Stimulated activated CD4-positive, alpha-beta T cell treated with anti-CD3 and anti-CD28 coated beads, Interleukin-2, amount 100 ng/mL, for 4 hours (primary cell): ENCODE results near the gene SCTR.
"Not testable (repeated sequence)": the region's sequence is repeated elsewhere in the genome, so short reads cannot be mapped to it uniquely, and the experiment has no call there.

ENCODE experiments used
- DNase-seq: peaks from one replicate; pipeline ENCODE4 v3.0.0-alpha.2; 2020; ENCODE audit warnings: low read depth

Gene SCTR

DNA sequence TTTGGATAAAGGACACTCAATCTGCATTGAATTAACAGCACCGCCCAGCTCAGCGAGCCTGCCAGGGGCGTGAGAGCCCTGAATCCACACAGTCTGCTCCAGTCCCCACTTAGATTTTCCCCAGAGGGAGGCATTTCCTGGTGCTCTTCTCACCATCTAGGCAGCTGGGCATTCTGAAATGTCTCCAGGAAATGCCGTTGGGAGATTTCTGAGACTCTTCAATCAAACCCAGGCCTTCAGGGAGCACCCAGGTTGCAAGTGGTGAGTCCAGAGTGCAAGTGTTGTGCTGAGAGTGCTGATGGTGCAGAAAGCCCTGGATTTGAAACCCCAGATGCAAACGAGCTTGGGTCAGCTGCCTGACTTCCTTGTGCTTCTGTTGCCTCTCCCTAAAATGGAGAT, 116.1 kb downstream of the SCTR start:
- no peak for DNase-seq

DNA sequence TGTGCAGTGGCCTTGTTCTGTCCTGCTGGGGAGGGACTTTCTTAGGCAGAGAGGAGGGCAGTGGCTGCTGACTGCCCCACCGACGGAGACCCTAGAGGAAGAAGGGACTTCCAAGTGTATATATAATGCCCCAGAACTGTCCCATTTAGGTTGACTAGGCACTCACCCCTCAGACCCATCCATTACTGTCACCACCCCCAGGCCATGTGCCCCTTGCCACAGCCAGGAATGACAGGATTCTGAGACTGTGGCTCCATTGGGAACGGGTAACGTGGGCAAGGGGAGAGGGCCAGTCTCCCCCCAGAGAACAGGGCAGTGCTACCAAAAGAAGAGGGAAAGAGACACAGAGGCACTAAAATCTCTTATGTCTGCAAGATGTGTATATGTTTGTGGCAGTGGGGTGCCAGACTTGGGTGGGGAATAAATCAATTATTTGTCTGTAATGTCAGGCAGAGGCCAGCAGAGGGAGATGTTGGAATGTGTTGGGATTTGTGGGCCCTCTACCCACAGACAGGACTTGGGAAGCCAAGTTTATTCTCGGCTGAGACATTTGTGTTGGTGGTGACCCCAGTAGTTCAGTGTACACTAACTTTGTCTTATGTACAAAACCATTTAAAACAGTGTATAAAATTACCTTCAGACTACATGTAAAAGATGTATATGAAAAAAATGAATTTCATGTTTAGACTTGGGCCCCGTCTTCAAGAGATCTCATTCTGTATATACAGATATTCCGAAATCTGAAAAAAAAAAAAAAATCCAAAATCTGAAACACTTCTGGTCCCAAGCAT, 116.7 kb downstream of the SCTR start:
- no peak for DNase-seq

- no peak for DNase-seq
These were observed 119.1 kb downstream of the SCTR start for GRCh38 chr2:119405151-119405550.

- DNase-seq: not testable (repeated sequence)
These were observed 120.7 kb downstream of the SCTR start for GRCh38 chr2:119403618-119404017.

DNA sequence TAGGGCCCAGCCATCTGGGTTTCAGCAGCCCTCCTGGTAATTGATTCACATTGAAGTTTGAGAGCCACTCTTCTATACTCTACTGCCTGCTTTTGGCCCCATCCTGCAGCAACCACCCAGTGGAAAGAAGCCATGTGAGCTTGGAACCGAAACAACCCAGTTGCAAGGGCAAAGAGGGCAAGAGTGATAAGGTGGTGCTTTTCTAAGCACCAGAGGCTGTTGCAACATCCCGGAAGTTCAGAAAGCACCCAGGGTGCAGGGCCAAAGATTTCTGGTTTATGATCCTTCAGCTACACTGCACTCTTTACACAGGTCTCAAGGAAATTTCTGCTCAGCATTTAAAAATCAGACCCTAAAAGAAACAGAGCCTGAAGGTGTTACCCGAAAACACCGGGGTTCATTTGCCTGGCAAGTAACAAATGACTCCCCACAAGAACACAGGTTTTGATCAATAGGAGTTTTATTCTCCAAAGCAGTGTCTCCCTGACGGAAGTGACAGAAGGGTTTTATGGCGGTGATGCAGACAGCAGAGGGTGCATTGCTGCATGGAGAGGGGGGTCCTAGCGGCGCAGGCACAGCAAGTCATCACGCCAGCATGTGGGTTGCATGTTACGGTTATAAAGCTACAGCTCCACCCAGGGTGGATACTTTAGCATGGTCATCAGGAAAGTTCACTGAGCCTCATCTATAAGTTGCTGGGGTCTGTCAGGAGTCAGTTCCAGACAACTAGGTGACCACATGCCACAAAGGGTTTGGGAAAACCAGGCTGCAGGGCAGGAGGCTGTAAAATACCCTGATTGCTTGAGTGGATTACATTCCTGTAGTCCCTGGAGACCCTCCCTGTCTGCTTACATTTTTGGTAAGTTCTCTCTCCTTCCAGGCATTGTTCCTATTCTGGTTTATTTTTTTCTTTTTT, 121.4 kb downstream of the SCTR start:
- DNase-seq: no peak

GRCh38 chr2:119402106-119402505, 122.2 kb downstream of the SCTR start:
- no peak for DNase-seq

- no peak for DNase-seq
These were observed 127.1 kb downstream of the SCTR start for GRCh38 chr2:119397196-119397595.

DNA sequence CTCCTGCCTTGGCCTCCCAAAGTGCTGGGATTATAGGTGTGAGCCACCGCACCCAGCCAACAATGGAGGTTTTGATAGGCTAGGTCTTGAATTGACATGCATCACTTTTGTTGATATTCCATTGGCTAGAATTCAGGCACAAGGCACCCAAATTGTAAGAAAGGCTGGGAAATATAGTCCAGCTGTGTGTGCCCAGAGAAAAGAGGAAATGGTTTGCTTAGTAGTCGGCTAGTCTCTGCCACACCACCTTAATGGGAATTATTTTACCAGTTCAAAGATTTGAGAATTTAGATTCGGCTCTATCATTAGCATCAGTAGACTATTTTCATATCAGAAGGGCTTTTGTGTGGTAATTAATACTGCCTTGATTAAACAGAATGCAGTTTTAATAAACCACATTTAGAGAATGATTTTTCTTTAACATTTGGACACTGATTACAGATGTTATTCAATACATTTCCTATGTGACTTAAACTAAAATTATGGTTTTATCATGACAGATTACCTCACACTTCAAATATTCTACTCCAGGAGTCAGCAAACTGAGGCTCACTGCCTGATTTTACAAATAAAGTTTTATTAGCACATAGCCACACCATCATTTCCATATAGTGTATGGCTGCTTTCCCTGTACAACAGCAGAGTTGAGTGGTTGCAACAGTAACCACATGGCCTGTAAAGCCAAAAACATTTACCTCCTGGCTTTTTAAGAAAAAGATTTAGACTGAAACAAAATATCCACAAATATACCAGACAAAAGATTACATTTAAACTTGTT, 130.1 kb downstream of the SCTR start:
- no peak for DNase-seq
